Measurements from ENCODE around the gene MS4A18.

- TF ChIP-seq GATA2 (IDR thresholded peaks at IDR 0.05; ENCODE audit: low read depth, low read length): no peak
- no peak for TF ChIP-seq GATA3 (IDR thresholded peaks at IDR 0.05; ENCODE audit: low read depth, low read length)
Measured at GRCh38 chr11:60680455-60681119, 43.9 kb upstream of the MS4A18 start.
